Immature natural killer cell (primary cell): ENCODE results near the gene TSSC4. TPM values are rescaled to one million over a fixed set of nuclear protein-coding genes. Genes with fewer than 3 reads are reported as not detected.

Source experiments
- DNase-seq, 3 donors: peaks; one replicate each; pipeline ENCODE4 v3.0.0; 2022; ENCODE audit warnings: mixed read lengths in 1 of 3
- H3K27ac Mint-ChIP-seq, 6 donors: one replicate each; pipeline ENCODE4 v1.8.0; 2020; ENCODE audit warnings: mixed read lengths in 6 of 6, mild to moderate bottlenecking in 5 of 6, inconsistent platforms in 4 of 6, moderate library complexity in 3 of 6
- H3K27me3 Mint-ChIP-seq, 3 donors: one replicate each; pipeline ENCODE4 v1.8.0; 2020 to 2021; ENCODE audit warnings: low read depth in 3 of 3, mild to moderate bottlenecking in 3 of 3, mixed read lengths in 3 of 3, moderate library complexity in 3 of 3, inconsistent platforms in 1 of 3
- H3K36me3 Mint-ChIP-seq, 3 donors: one replicate each; pipeline ENCODE4 v1.8.0; 2020; ENCODE audit warnings: mixed read lengths in 3 of 3, inconsistent platforms in 2 of 3, mild to moderate bottlenecking in 2 of 3
- H3K4me1 Mint-ChIP-seq, 2 donors: one replicate each; pipeline ENCODE4 v1.8.0; 2020; ENCODE audit warnings: inconsistent platforms in 2 of 2, mild to moderate bottlenecking in 2 of 2, mixed read lengths in 2 of 2, moderate library complexity in 1 of 2
- H3K4me3 Mint-ChIP-seq, 5 donors: one replicate each; pipeline ENCODE4 v1.8.0; 2020; ENCODE audit warnings: mild to moderate bottlenecking in 5 of 5, mixed read lengths in 5 of 5, inconsistent platforms in 3 of 5, moderate library complexity in 3 of 5
- H3K9me3 Mint-ChIP-seq, 6 donors: one replicate each; pipeline ENCODE4 v1.8.0; 2020; ENCODE audit warnings: mild to moderate bottlenecking in 6 of 6, mixed read lengths in 6 of 6, inconsistent platforms in 4 of 6, moderate library complexity in 3 of 6
- polyA plus RNA-seq, 3 donors: library from polyadenylated mRNA; unstranded; fragments of 300-500 nt; fragmentation: Illumina TruSeq; gene quantifications; one replicate each; pipeline ENCODE4 v1.2.3, GENCODE V29; 2021

Gene TSSC4
- polyA plus RNA-seq, 3 donors from 2014 or later, result 87.7 to 111 (median 108) TPM

DNA sequence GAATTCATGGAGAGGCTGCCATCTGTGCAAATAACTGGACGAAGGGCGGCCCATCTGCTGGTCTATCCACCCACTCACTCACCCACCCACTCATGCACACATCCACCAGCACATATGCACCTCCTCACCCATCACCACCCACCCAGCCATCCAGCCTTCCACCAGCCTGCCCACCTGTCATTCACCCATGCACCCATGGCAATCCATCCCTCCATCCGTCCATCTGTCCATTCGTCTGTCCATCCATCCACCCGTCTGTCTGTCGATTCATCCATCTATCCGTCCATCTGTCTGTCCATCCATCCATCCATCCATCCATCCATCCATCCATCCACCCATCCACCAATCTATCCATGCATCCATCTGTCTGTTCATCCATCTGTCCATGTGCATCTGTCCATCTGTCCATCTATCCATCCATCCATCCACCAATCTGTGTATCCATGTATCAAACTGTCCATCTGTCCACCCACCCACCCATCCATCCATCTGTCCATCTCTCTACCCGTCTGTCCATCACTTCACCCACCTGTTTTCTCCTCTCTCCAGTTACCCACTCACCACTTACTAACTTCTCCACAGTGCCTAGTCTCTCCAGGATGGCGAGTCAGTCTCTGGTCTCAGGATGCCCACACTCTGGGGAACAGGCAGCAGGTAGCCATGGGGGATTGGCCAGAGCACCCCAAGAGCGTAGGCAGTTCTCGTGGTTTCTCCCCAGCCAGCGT, 34.9 kb downstream of the TSSC4 start:
- H3K9me3 Mint-ChIP-seq, result peaks cover 0 to 2% (median 0%) of the 10 kb centered on the region in 6 donors
- peaks cover 7 to 14% (median 13%) of the 10 kb centered on the region in 3 donors for H3K27me3 Mint-ChIP-seq
- no peaks in the 10 kb centered on the region for H3K36me3 Mint-ChIP-seq
- no peak overlapping the region for H3K27ac Mint-ChIP-seq
- H3K4me1 Mint-ChIP-seq, result no peaks in the 10 kb centered on the region
- H3K4me3 Mint-ChIP-seq, result no peak overlapping the region
- DNase-seq, result no peak

DNA sequence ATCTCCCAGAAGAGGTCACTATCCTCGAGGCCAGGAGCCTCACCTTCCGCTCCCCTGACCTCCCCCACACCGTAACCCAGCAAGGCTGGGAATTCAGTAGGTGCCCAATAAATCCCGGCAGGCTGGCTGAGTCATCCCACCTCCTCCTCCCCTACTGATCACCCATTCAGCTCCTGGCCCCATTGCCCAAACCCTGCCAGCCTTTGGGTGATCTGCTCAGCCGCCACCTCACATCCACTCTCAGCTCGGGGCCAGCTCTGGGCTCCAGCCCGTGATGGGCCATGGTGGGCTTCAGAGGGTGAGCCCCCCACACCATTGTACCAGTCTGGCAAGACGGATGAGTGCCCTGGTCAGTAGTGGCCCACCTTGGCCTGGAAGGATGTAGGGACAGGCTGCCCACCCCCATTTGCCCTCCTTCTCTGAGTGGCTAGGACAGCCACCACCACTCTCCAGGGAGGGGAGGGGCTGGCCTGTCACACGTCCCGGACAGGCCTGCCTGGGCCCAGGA, 35.5 kb downstream of the TSSC4 start:
- H3K4me3 Mint-ChIP-seq, result no peak overlapping the region

DNA sequence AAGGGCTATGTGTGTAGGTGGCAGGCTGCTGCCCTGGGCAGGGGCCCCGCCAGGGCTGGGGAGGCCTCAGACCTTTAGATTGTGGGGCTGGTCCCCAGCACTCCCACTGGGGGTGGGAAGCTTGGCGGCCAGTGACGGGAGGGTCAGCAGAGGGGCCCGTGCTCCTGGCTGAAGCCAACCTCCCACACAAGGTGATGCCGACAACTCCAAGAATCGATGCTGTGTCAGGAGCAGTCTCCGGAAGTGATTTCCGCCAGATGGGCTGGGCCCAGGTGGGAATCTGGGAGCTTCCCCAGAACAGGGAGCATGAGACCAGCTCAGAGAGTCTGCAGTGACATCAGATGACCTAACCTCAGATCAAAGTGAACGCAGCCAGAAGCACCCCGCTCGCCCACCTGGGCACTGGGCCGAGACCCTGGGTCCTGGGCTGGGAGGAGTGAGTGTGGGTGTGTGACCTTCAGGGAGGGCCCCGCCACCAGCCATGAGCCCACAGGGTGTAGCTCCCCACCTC, 36.0 kb downstream of the TSSC4 start:
- Mint-ChIP-seq H3K9me3 (no peaks in the 10 kb centered on the region), H3K27me3 (peaks cover 9 to 11% (median 11%) of the 10 kb centered on the region in 3 donors), H3K4me3 (no peak overlapping the region), H3K4me1 (no peaks in the 10 kb centered on the region), H3K27ac (no peak overlapping the region), H3K36me3 (no peaks in the 10 kb centered on the region)
- no peak for DNase-seq

More for the DNA sequence above, 35.5 kb downstream of the TSSC4 start:
- peaks cover 7 to 14% (median 13%) of the 10 kb centered on the region in 3 donors for H3K27me3 Mint-ChIP-seq
- no peaks in the 10 kb centered on the region for H3K4me1 Mint-ChIP-seq
- H3K36me3 Mint-ChIP-seq, result no peaks in the 10 kb centered on the region
- no peak overlapping the region for H3K27ac Mint-ChIP-seq
- no peak for DNase-seq
- no peaks in the 10 kb centered on the region for H3K9me3 Mint-ChIP-seq

DNA sequence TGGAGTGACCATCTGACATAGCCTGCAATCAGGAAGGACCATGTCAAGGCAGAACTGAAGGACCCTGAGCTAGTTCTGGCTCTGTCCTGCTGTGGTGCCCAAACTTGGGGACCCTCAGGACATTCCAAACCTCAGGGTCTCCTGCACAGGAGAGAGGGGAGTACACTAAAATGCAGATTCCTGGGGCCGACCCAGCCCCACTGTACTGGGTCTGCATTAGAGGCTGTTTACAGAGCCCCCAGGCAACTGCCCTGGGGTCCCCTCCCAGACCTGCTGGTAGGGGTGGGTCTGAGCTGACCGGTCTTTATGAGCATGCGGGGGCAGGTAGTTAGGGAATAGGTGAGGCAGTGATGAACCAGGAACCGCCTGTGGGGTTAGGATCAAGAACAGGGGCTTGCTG, 37.0 kb downstream of the TSSC4 start:
- Mint-ChIP-seq H3K9me3 (no peaks in the 10 kb centered on the region), H3K27me3 (peaks cover 7 to 9% (median 8%) of the 10 kb centered on the region in 3 donors), H3K4me3 (no peak overlapping the region), H3K36me3 (no peaks in the 10 kb centered on the region), H3K27ac (no peak overlapping the region), H3K4me1 (no peaks in the 10 kb centered on the region)
- no peak for DNase-seq

DNA sequence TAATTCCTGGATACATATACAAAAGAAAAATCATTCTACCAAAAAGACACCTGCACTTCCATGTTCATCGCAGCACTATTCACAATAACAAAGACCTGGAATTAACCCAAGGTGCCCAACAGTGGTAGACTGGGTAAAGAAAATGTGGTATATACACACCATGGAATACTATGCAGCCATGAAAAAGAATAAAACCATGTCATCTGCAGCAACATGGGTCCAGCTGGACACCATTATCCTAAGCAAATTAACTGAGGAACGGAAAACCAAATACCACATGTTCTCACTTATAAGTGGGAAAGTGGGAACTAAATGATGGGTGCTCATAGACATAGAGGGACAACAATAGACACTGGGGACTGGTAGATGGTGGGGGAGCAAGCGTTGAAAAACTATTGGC, 39.3 kb downstream of the TSSC4 start:
- no peaks in the 10 kb centered on the region for H3K36me3 Mint-ChIP-seq
- H3K4me3 Mint-ChIP-seq, result no peak overlapping the region
- peaks cover 9 to 12% (median 11%) of the 10 kb centered on the region in 3 donors for H3K27me3 Mint-ChIP-seq
- no peak overlapping the region for H3K27ac Mint-ChIP-seq
- DNase-seq, result no peak
- no peaks in the 10 kb centered on the region for H3K9me3 Mint-ChIP-seq
- peaks cover 0 to 4% of the 10 kb centered on the region in 2 donors for H3K4me1 Mint-ChIP-seq

DNA sequence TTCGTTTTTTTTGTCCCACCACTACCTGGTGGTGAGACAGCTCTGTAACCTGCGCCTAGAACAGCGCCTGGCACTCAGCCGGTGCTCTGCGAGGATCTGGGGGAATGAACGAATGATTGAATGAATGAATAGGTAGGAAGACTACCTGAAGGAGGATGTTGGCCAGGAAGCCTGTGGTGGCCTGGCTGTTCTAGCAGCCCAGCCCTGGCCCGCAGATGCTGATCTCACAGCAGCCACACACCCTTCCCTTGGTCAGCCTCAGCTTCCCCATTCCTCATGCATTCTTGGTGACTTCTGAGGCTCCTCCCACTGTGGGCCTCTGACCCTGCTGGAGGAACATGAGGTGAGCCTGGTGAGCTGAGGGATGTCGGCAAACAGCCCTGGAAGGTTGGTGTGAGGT, 40.1 kb downstream of the TSSC4 start:
- no peak overlapping the region for H3K4me3 Mint-ChIP-seq
- no peak for DNase-seq
- H3K9me3 Mint-ChIP-seq, result no peaks in the 10 kb centered on the region
- H3K36me3 Mint-ChIP-seq, result no peaks in the 10 kb centered on the region
- no peak overlapping the region for H3K27ac Mint-ChIP-seq
- H3K4me1 Mint-ChIP-seq, result peaks cover 5 to 9% of the 10 kb centered on the region in 2 donors
- peaks cover 11 to 15% (median 13%) of the 10 kb centered on the region in 3 donors for H3K27me3 Mint-ChIP-seq

DNA sequence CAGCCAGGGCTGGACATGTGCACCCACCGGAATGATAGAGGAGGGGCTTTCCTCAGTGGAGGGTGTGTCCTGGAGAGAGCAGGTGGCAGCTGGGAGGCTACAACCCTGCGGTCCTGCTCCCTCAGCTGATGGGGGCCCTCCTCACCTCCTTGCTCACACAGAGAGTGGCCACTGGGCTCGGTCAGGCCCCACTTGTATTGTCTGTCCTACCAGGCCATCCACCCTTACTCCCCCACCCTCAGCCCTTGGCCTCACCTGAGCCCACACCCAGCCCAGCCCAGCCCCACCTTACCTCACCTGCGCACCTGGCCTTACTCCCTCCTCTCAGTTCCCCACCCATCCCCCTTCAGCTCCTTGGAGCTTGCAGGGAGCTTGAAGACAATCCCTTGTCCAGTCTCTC, 40.6 kb downstream of the TSSC4 start:
- no peaks in the 10 kb centered on the region for H3K9me3 Mint-ChIP-seq
- peaks cover 11 to 15% (median 13%) of the 10 kb centered on the region in 3 donors for H3K27me3 Mint-ChIP-seq
- DNase-seq, result no peak
- no peak overlapping the region for H3K27ac Mint-ChIP-seq
- H3K36me3 Mint-ChIP-seq, result no peaks in the 10 kb centered on the region
- H3K4me1 Mint-ChIP-seq, result peaks cover 6 to 9% of the 10 kb centered on the region in 2 donors
- no peak overlapping the region for H3K4me3 Mint-ChIP-seq

DNA sequence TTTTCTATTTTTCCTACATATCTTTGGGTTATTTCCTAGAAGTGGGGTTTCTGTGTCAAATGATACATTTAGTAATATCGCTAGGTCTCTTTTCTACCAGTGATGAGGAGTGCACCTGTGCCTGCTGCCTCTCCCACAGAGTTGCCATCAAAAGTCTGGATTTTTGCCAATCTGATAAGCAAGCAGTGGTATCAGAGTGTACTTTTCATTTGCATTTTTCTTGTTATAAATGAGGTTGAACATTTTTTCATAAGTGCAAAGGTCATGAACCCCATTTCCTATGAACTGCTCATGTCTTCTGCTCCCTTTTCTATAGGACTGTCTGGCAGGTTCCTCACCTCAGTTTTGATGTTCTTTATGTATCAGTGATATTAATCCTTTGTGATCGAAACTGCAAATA, 42.0 kb downstream of the TSSC4 start:
- Mint-ChIP-seq H3K4me1 (peaks cover 6 to 17% of the 10 kb centered on the region in 2 donors), H3K9me3 (no peaks in the 10 kb centered on the region), H3K27ac (no peak overlapping the region), H3K27me3 (peaks cover 8 to 16% (median 13%) of the 10 kb centered on the region in 3 donors), H3K4me3 (no peak overlapping the region), H3K36me3 (no peaks in the 10 kb centered on the region)
- no peak for DNase-seq

DNA sequence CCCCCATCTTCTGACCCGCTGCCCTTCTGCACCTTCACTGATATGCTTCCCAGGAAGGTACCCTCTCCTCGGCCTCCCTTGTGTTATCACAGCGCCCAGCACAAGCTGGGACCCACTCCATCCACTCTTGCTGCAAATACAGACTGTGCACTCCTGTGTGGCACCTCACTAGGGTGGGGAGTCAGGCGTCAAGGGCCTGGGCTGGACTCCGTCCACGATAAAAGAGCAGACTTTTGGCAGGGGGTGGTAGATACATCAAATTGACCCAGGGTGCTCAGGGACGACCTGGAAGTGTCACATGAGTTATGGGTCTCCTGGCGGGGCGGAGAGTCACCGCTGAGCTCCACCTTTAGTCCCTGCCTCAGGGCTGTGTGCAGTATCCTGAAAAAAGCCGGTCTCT, 42.9 kb downstream of the TSSC4 start:
- Mint-ChIP-seq H3K27ac (no peak overlapping the region), H3K4me3 (peak overlapping the region in 4 of 5 donors; percentile 24 to 70 (median 48)), H3K27me3 (peaks cover 5 to 19% (median 14%) of the 10 kb centered on the region in 3 donors), H3K4me1 (peaks cover 6 to 18% of the 10 kb centered on the region in 2 donors), H3K9me3 (no peaks in the 10 kb centered on the region), H3K36me3 (no peaks in the 10 kb centered on the region)
- DNase-seq, result no peak

DNA sequence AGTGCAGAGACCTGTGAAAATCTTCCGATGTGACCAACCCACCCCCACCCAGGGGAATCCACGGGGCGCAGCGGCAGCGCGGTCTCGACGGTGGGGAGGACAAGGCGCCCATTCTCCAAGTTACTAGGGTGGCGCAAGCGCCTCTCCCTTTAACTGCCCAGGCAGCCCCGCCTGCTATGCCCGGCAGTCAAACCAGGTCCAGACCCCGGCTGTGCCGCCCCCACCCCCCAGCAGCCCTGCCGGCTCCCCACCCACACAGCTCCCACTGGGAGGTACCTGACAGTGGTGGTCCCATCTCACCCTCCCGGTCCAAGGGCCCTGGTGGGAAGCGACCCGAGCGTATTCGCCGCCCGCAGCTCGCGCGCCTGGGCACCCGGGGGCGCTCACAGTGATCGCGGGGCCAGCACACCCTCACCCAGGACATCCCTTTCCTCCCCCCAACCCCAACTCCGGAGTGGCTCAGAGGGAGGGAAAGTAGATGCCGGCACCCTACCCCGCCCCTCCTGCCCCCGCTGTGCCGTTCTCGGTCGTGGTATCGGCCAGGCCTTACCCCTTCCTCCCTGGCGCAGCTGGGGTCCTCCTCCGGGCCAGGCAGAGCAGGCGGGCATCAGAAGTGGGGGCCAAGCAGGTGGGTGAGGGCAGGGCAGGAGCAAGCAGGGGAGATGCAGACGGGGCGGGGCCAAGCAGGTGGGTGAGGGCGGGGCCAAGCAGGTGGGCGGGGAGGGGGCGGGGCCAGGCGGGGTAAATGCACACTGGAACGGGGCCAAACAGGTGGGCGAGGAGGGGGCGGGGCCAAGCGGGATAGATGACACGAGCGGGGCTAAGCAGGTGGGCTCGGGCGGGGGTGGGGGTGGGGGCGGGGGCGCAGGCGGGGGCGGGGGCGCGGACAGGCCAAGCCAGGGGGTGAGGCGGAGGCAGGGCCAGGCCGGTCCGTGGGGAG, 43.6 kb downstream of the TSSC4 start, which contains the start of gene TRPM5:
Gene TRPM5 (minus strand): TSS at position 634 of the 940 bp plus-strand sequence. CDS start 21,478 bp downstream, outside the sequence.
- no peaks in the 10 kb centered on the region for H3K36me3 Mint-ChIP-seq
- no peaks in the 10 kb centered on the region for H3K9me3 Mint-ChIP-seq
- H3K27me3 Mint-ChIP-seq, result peaks cover 5 to 19% (median 14%) of the 10 kb centered on the region in 3 donors
- no peak within 1 kb of the TSS for H3K27ac Mint-ChIP-seq
- peak in 2 of 3 donors; percentile 17 to 22 for DNase-seq
- H3K4me3 Mint-ChIP-seq, result peak within 1 kb of the TSS; percentile 73 to 80 (median 77)
- peaks cover 6 to 18% of the 10 kb centered on the region in 2 donors for H3K4me1 Mint-ChIP-seq

DNA sequence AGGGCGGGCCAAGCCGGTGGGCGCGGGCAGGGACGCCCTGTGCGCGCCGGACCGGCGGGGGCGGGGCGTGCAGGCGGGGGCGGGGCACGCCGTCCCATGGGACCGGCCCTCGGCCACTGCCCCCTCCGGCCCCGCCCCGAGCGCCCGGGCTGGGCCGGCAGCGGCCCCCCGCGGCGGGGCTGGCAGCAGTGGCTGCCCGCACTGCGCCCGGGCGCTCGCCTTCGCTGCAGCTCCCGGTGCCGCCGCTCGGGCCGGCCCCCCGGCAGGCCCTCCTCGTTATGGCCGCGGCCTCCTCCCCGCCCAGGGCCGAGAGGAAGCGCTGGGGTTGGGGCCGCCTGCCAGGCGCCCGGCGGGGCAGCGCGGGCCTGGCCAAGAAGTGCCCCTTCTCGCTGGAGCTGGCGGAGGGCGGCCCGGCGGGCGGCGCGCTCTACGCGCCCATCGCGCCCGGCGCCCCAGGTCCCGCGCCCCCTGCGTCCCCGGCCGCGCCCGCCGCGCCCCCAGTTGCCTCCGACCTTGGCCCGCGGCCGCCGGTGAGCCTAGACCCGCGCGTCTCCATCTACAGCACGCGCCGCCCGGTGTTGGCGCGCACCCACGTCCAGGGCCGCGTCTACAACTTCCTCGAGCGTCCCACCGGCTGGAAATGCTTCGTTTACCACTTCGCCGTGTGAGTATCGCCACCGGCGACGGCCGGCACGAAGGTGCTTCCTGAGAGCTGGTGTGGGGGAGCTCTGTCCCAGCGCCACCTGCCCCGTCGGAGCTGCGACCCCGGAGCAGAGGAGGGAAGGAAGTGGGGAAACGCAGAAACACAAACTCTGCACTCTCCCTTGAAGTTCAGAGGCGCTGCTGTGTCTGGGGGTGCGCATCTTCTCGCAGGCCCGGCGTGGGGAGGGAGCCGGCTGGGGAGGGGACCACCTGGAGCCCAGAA, 44.5 kb downstream of the TSSC4 start, which contains the start of gene KCNQ1:
Gene KCNQ1 (plus strand): TSS at position 188 of the 925 bp plus-strand sequence. CDS start 91 bp downstream, at position 279.
- peaks cover 3 to 15% (median 14%) of the 10 kb centered on the region in 3 donors for H3K27me3 Mint-ChIP-seq
- H3K4me1 Mint-ChIP-seq, result peaks cover 6 to 18% of the 10 kb centered on the region in 2 donors
- no peak within 1 kb of the TSS for H3K27ac Mint-ChIP-seq
- DNase-seq, result peak; percentile 35 to 46 (median 39)
- peak within 1 kb of the TSS; percentile 73 to 80 (median 77) for H3K4me3 Mint-ChIP-seq
- no peaks in the 10 kb centered on the region for H3K36me3 Mint-ChIP-seq
- H3K9me3 Mint-ChIP-seq, result no peaks in the 10 kb centered on the region

DNA sequence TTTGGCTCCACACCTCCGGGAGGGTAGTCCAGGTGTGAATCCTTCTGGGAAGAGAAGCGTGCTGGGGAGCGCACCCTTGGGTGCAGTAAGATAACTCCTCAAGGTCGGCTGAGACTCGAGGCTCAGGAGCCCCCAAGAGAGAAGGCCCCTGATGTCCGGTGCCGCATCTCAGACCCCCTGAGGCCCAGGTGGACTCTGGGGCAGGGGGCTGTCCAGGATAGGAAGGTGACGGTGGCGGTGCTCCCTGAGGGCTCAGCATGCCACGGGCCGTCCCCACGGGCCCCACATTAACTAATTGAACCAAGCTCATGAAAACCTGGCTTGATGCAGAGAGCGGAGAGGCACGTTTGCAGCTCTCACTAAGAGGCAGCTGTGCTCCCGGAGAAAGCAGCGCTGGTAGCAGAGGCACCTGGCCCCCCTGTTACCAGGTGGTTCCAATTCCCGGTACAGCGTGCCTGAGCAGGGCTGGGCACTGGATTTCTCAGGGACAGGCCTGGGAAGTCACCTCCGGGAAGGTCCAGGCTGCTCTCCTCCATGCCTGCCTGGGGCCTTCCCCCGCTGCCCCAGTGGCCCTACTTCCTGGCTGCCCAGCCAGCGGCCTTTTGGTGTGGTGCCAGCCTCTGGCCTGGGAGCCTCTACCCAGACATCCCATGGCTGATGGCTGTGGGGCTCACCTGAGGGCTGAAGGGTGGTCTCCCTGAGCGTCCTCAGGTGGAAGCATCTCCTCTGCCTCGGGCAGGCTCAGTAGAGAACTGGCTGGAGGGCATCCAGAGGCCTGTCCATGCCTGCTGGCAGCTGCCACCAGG, 45.4 kb downstream of the TSSC4 start:
- no peak for DNase-seq
- peaks cover 6 to 18% of the 10 kb centered on the region in 2 donors for H3K4me1 Mint-ChIP-seq
- H3K27ac Mint-ChIP-seq, result no peak overlapping the region
- peak overlapping the region; percentile 73 to 80 (median 77) for H3K4me3 Mint-ChIP-seq
- peaks cover 5 to 19% (median 12%) of the 10 kb centered on the region in 3 donors for H3K27me3 Mint-ChIP-seq
- no peaks in the 10 kb centered on the region for H3K36me3 Mint-ChIP-seq
- H3K9me3 Mint-ChIP-seq, result no peaks in the 10 kb centered on the region
